ENCODE data around the gene CCSER2. TPM values are rescaled to one million over a fixed set of nuclear protein-coding genes. Genes with fewer than 3 reads are reported as not detected.

Gene CCSER2
- total RNA-seq, 1 donor from 2014 or later: 22.4 TPM

- no peak overlapping the region for H3K4me3 ChIP-seq (ENCODE audit: low read depth, low read length)
- TF ChIP-seq CTCF (IDR thresholded peaks at IDR 0.05; ENCODE audit: insufficient read depth, low read length, severe bottlenecking): no peak
- no peak for FAIRE-seq
- no peaks in the 10 kb centered on the region for H3K36me3 ChIP-seq (ENCODE audit: control insufficient read depth, insufficient read depth, low read length)
- DNase-seq (ENCODE audit: low read depth): no peak
- H3K27me3 ChIP-seq (ENCODE audit: control insufficient read depth, insufficient read depth, low read length): no peaks in the 10 kb centered on the region
Observed at GRCh38 chr10:84334811-84335210, 6.4 kb downstream of the CCSER2 start.

GRCh38 chr10:84335516-84335915, 7.1 kb downstream of the CCSER2 start:
- TF ChIP-seq CTCF (IDR thresholded peaks at IDR 0.05; ENCODE audit: insufficient read depth, low read length, severe bottlenecking): no peak
- Histone ChIP-seq H3K4me3 (ENCODE audit: low read depth, low read length) (no peak overlapping the region), H3K27me3 (ENCODE audit: control insufficient read depth, insufficient read depth, low read length) (no peaks in the 10 kb centered on the region), H3K36me3 (ENCODE audit: control insufficient read depth, insufficient read depth, low read length) (no peaks in the 10 kb centered on the region)
- DNase-seq (ENCODE audit: low read depth) (no peak), FAIRE-seq (no peak)

DNA sequence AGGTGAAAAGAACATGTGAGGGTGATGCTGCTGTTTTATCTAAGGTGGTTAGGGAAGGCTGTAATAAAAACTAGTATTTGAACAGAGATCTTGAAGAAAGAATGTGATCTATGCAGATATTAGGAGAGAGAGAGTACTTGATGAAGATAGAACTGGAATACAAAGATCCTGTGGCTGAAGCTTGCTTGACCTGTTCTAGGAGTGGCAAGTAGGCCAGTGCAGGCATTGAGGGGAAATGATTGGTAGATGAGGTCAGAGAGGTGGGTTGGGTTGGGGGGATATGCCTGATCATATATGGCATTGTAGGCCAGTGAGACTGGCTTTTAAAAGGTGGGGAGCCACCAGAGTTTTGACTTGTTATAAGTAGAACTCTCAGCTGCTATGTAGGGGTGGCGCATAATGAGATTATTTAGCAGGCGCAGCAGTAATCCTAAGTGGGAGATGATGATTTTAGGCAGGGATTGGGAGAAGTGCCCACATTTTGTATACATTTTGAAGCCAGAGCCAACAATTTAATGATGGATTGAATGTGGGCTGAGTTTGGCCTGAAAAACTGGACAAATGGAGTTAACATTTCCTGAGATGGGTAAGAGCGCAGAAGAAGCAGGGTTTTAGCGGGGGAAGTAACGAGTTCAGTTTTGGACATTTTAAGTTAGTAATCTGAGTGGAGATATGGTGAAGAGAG, 8.2 kb downstream of the CCSER2 start:
- DNase-seq (ENCODE audit: low read depth) (peak; percentile 22), FAIRE-seq (no peak)
- Histone ChIP-seq H3K4me3 (ENCODE audit: low read depth, low read length) (no peak overlapping the region), H3K27me3 (ENCODE audit: control insufficient read depth, insufficient read depth, low read length) (no peaks in the 10 kb centered on the region), H3K36me3 (ENCODE audit: control insufficient read depth, insufficient read depth, low read length) (no peaks in the 10 kb centered on the region)
- TF ChIP-seq CTCF (IDR thresholded peaks at IDR 0.05; ENCODE audit: insufficient read depth, low read length, severe bottlenecking): no peak

DNA sequence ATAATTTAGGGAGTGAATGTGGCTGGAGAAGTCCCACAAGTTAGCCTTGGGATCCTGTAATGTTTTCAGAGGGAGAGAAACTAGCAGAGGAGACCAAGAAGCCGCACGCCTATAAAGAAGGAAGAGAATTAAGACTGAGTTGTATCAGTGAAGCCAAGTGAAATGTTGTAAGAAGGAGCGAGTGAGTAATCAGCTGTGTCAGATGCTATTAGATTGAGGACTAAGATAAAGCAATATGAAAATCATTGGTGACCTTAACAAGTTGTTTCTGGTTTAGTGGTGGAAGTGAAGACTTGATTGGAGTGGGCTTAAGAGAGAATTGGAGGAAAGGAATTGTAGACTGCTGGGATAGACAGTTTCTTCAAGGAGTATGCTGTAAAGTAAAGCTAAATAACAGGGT, 8.8 kb downstream of the CCSER2 start:
- DNase-seq (ENCODE audit: low read depth) (peak; percentile 49), FAIRE-seq (no peak)
- Histone ChIP-seq H3K4me3 (ENCODE audit: low read depth, low read length) (no peak overlapping the region), H3K27me3 (ENCODE audit: control insufficient read depth, insufficient read depth, low read length) (no peaks in the 10 kb centered on the region), H3K36me3 (ENCODE audit: control insufficient read depth, insufficient read depth, low read length) (no peaks in the 10 kb centered on the region)
- no peak for TF ChIP-seq CTCF (IDR thresholded peaks at IDR 0.05; ENCODE audit: insufficient read depth, low read length, severe bottlenecking)

- Histone ChIP-seq H3K4me3 (ENCODE audit: low read depth, low read length) (no peak overlapping the region), H3K36me3 (ENCODE audit: control insufficient read depth, insufficient read depth, low read length) (no peaks in the 10 kb centered on the region), H3K27me3 (ENCODE audit: control insufficient read depth, insufficient read depth, low read length) (no peaks in the 10 kb centered on the region)
- DNase-seq (ENCODE audit: low read depth) (no peak), FAIRE-seq (no peak)
- TF ChIP-seq CTCF (IDR thresholded peaks at IDR 0.05; ENCODE audit: insufficient read depth, low read length, severe bottlenecking): no peak
Observed at GRCh38 chr10:84339025-84339424, 10.6 kb downstream of the CCSER2 start.

DNA sequence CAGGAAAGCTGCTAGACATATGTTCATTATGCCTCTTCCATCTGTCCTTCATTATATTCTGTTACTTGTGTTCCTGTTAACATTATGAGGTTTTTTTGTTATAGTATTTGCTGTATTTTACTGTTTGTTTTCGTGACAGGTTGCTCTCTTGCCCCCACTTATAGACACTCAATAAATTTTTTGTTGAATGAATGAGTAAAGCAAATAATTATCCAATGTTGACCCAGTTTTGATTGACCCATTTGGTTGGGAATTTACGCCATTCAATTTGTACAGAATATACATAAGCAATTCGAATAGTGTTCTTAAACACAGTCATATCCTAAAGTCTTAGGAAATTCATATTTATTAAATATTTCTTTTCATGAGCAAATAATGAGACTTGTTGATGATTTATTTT, 11.8 kb downstream of the CCSER2 start:
- FAIRE-seq (no peak), DNase-seq (ENCODE audit: low read depth) (no peak)
- H3K27me3 ChIP-seq (ENCODE audit: control insufficient read depth, insufficient read depth, low read length): no peaks in the 10 kb centered on the region
- TF ChIP-seq CTCF (IDR thresholded peaks at IDR 0.05; ENCODE audit: insufficient read depth, low read length, severe bottlenecking): no peak
- H3K4me3 ChIP-seq (ENCODE audit: low read depth, low read length): no peak overlapping the region
- no peaks in the 10 kb centered on the region for H3K36me3 ChIP-seq (ENCODE audit: control insufficient read depth, insufficient read depth, low read length)
